Measurements from ENCODE around the gene PKP4.
A peak's percentile ranks its signal among the peaks of the same experiment; 100 is the strongest.

The PKP4 gene

GRCh38 chr2:158598862-158599517, 142.2 kb downstream of the PKP4 start:
- DNase-seq: peak in 1 of 14 donors; percentile 9

DNA sequence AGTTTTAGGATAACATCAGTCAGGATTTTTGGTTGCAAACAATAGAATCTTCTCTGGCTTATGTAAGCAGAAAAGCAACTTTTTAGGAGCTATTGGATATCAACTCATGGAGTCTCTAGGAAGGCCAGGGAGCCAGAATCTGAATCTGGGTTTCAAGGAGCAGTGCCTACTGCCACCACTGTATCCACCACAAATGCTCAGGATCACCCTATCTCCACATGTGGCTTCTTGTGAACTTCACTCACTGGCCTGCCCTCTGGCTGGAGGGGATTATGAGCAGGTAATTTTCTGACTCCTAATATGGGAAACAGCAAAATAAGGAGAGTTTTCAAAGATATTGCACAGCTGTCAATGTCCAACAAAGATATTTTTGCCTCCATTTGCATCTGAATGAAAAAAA, 142.9 kb downstream of the PKP4 start:
- DNase-seq: no peak

GRCh38 chr2:158600155-158600802, 143.5 kb downstream of the PKP4 start:
- DNase-seq: peak in 2 of 14 donors; percentile 9

- no peak for DNase-seq
Observed at GRCh38 chr2:158602027-158602426, 145.3 kb downstream of the PKP4 start.

GRCh38 chr2:158603205-158603604, 146.5 kb downstream of the PKP4 start:
- DNase-seq: no peak

DNA sequence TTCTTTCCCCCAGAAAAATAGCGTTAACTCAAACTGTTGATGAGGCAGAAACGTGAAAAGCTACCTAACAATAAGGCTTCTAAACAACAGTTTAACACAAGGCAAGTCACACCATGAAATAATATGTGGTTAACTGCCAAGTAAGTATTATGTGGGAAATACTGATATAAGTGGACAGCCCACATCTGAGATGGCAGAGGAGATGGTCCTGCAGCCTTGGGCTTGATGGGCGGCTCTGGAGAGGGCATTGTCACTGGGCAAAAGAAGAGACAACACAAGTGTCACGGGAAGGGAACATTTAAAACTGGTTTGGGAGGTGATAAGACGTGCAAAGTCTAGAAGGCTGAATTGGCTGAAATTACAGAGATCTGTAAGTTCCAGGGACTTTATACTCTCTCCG, 147.2 kb downstream of the PKP4 start:
- DNase-seq: no peak

GRCh38 chr2:158610059-158610458, 153.3 kb downstream of the PKP4 start:
- no peak for DNase-seq

GRCh38 chr2:158616480-158617000, 159.8 kb downstream of the PKP4 start:
- no peak for DNase-seq

GRCh38 chr2:158618891-158619490, 162.2 kb downstream of the PKP4 start:
- DNase-seq: no peak

- no peak for DNase-seq
Observed at GRCh38 chr2:158619496-158619895, 162.7 kb downstream of the PKP4 start.

DNA sequence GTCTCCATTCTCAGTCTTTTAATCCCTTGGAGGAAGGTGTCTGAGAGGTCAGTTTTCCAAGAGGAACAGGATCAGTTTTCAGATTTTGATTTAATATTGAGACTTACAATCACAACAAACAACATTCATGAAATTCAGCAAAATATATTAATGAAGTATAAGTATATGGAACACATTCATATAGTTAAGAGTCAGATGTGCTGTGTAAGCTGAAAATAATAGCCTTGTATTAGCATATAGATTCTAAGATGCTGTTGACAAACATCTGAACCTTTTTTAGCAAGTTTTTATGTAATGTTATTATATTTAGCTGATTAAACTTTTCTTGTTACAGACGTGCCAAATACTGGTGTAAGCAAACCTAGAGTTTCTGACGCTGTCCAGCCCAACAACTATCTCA, 163.9 kb downstream of the PKP4 start:
- DNase-seq: no peak

GRCh38 chr2:158624071-158624667, 167.4 kb downstream of the PKP4 start:
- peak in 1 of 14 donors; percentile 51 for DNase-seq

DNA sequence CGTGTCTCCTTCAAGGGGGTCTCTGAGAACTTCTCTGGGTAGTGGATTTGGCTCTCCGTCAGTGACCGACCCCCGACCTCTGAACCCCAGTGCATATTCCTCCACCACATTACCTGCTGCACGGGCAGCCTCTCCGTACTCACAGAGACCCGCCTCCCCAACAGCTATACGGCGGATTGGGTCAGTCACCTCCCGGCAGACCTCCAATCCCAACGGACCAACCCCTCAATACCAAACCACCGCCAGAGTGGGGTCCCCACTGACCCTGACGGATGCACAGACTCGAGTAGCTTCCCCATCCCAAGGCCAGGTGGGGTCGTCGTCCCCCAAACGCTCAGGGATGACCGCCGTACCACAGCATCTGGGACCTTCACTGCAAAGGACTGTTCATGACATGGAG, 168.2 kb downstream of the PKP4 start:
- no peak for DNase-seq

DNA sequence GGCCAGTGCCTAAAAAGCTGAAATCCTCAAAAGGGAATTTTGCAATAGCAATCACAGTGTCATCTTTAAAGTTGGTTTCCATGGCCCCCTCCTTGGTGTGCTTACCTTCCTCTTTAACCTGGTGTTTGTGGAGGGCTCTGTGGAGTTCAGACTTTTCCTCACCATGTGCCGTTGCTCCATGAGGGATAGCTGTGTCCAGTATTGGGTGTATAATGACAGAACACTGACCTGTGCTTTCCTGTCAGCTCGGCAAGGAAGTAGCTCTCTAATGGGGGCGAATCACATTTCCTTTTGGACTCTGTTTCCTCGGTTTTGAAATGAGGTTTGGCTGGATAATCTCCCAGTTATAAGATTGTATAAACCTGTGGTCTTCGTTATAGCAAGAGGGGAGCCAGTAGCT, 172.4 kb downstream of the PKP4 start:
- peak in 1 of 14 donors; percentile 2 for DNase-seq

DNA sequence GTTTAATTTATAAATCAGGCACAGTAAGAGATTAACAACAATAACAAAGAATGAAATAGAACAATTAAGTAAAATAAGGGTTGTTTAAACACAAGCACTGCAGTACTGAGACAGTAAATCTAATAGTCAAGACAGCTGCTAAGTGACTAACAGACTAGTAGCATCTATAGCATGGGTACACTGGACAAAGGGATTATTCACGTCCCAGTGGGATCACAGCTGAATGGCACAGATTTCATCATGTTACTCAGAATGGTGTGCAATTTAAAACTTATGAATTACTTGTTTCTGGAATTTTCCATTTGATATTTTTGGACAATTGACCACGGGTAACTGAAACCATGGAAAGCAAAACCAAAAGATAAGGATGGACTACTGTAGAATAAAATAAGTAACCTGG, 176.5 kb downstream of the PKP4 start:
- DNase-seq: no peak

GRCh38 chr2:158634627-158635026, 177.9 kb downstream of the PKP4 start:
- DNase-seq: no peak

GRCh38 chr2:158635961-158636601, 179.3 kb downstream of the PKP4 start:
- peak in 1 of 14 donors; percentile 7 for DNase-seq

DNA sequence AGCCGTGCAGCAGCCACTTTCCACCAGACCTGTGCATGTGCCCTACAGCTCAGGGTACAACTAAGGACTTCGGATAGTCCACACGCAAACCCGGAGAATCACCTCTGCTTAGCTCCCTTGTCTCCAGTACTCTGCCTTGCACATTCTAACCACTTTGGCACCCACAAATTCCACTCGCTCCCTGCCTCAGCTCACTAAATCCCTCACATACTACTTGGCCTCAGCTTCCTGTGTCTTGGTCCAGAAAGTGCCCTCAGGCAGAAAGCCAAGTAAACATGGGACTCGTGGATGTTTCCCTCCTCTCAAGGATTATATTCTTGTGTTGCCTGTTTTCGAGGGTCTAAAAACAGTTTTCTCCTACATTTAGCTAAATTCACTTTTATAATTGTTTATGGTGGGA, 180.6 kb downstream of the PKP4 start:
- no peak for DNase-seq

DNA sequence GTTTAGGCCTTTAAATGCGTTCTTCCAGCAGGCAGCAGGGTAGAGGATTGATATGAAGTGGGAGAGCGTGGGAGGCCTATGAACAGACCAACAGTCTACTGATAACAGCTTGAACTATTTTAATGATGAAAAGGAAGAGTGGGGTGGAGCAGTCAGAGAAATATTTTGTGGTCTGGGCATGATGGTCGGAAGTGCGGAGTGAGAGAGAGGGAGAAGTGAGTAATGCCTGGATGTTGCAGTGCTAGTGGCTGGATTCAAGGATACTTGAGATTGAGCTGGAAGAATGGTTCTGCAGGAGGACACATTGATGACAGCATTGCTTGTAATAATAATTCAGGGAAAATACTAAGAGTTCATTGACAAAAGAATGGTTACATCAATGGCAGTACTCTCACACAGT, 187.4 kb downstream of the PKP4 start:
- no peak for DNase-seq

DNA sequence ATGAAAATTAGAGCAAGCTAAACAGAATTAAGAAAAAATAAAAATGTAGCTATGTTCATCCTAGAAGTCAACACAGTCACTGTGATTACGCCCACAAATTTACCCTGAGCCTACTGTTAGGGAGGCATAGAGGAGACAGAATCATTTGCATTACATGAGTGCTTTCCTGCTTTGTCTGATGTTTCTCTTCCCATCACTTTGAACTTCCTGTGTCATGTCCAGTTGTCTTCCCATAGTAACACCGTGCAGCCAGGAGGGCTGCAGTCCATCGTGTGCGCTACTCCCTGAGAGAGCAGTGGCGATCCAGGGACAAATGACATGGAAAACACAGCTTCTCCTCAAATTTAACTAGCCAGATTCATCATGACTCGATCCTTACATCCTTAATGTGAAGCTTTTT, 188.5 kb downstream of the PKP4 start:
- DNase-seq: no peak

GRCh38 chr2:158647436-158648231, 190.9 kb downstream of the PKP4 start:
- no peak for DNase-seq

DNA sequence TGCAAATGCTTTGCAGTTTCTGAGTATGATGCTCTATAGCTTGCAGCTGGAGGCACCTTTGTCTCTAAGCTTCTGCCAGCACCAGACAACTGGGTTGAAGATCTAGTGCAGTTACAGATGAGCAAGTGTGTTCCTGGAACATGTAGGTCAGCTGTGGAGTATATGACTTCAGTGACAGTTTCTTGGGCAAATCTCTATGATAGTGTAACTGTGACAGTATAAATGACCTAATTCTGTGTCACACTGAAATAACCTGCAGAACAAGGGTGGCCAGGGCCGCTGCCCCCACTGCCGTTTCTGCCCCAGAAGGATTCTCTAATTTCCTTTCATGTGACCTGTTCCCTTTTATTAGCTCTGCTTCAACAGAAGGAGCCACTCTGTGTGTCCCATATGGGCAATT, 193.1 kb downstream of the PKP4 start:
- DNase-seq: peak in 1 of 14 donors; percentile 20

All from C1 segment of cervical spinal cord (tissue), 14 donors.